CD4-positive, alpha-beta T cell treated with Interleukin-12 subunit alpha and Interleukin-12 subunit beta, for 1 hour (primary cell): ENCODE data around the gene VWA3B.
"Not testable (repeated sequence)": the region's sequence is repeated elsewhere in the genome, so short reads cannot be mapped to it uniquely, and the experiment has no call there.

Experiments
- DNase-seq: peaks from one replicate; pipeline ENCODE4 v3.0.0-alpha.2; 2020

The VWA3B gene

DNA sequence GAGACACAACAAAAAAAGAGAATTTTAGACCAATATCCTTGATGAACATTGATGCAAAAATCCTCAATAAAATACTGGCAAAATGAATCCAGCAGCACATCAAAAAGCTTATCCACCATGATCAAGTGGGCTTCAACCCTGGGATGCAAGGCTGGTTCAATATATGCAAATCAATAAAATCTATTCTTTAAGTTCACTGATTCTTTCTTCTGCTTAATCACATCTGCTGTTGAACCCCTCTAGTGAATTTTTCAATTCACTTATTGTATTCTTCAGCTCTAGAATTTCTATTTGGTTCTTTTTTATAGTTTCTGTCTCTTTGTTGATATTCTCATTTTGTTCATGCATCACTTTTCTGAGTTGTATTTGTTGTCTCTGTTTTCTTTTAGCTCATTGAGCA is 181.3 kb downstream of the VWA3B start:
- not testable (repeated sequence) for DNase-seq

DNA sequence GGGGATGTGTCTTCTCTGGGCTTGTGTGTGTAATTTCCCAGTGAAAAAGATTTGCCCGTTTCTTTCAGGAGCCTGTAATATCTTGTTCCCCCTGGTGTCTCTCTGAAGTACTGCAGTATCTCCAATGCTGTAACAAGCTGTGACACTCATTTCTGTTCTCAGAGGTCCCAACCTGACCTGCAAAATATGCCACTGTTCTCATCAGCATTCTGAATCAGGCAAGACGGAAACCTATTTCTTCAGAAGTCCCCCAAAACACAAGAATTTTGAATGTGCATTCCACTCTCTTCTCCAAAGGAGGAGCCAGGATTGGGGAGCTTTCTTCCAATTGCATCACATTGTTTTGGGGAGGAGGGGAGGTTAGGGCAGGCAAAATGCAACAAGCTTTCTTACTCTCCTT is 182.3 kb downstream of the VWA3B start:
- peak; percentile 26 for DNase-seq

DNA sequence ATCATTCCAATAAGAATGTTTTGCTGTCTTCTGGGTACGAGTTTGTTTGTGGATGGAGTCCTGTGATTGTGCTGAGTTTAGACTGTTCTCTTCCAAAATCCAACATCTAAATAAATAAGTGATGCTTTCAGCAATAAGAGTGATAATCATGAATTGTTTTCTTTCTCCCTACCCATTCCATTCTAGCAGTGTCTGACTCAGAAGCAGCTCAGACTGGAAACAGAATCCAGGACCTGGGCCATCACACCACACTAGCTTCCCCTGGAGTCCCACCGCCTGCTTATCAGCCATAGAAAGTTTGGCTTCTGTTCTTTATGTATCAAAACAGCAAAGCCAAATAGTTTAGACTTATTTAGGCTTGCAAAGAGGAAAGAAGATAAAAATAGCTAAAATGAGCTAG is 182.9 kb downstream of the VWA3B start:
- DNase-seq, result no peak

DNA sequence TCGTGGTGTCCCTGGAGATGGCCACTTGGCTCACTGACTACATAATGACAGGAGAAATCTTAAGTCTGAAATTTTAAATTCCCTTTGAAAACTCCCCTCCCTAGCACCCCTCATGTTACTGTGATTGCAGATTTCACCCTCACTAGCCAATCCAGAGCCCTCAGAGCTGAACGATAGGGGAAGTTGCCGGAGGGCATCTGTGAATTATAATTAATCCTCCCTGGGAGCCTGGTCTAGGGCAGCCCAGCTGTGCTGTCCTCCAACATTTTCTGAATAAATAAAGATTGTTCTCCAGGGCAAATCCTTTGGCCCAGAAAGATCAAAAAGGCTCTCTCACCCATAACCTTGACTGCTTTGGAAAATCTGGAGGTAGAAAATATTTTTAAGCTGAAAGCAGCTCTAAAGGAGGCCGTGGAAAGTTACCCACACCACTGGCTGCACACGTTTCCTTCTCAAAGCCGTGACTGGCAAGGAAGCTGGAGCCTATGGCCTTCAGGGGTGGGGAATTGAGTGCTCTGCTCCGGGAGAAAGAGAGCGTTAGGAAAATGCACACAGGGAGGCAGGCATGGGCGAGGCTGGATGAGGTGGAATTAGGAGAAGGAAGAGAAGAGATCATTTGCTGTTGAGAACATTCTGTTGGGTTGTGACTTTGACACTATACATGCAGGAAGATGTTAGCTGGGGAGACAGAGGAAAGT is 190.3 kb downstream of the VWA3B start:
- no peak for DNase-seq

DNA sequence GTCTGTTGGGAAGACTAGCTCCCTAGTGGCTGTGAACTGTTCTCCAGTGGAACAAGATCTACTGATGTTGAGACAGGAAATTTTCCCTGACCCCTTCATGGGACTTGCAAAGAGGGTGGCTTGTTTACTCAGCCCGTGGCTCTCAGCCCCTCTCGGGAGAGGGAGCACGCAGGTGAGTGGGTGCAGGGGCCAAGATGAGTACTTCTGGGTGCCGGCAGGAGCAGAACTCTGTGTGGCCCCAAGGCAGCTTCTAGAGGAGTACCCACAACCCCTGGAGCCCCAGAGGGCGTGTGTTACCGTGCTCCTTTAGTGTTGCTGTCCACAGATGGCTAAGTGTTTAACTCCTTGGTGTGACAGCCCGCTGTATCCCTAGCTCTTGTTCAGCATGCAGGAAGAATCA is 191.1 kb downstream of the VWA3B start:
- no peak for DNase-seq

DNA sequence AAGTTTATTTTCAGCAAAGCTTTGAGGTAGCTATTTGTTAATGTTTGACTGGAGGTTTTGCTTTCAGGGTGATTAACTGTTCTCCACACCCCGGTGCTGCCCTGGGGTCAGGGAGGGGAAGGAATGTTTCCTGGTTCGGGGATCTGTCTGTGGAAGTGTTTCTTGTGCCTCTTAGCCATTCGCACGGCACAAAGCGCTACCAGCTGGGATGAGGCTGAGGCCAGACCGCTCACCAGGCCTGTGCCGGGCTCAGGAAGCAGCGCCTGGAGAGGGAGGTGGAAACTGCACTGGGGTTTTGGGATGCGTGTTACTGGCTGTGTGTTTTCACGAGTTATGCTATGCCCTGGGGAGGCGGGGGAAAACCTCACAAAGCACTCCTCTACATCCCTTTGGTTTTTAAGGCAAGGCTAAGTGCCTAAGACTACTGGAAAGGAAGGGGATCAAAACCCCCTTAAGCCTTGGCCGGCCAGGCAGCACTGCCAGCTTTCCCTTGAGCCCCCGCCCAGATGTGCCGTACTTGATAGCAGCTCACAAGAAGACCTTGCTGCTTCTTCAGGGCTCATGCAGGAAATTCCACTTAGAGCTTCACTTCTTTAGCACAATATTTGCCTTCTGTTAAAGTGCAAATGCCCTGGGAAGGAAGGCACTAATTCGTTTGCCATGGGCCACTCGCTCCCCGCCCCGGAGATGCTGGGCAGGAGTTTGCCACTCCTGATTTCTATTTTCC is 193.6 kb downstream of the VWA3B start:
- DNase-seq, result no peak

DNA sequence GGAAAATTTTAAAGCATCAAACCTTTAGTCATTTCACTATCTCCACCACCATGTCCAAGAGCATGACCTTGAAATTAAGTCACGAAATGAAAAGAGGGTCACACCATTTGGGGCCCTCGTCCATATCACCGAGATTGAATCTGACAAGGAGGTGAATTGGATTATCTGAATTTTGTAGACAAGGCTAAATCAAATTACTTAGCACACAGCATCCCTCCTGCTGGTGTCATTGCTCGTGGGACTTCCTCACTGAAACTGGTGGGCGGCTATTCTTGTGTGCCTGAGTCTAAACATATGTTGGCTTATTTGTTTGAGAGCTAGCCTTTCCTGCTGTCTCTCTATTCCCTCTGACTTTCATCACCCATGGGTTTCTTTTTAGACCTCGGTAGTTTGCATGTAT is 194.6 kb downstream of the VWA3B start:
- no peak for DNase-seq

DNA sequence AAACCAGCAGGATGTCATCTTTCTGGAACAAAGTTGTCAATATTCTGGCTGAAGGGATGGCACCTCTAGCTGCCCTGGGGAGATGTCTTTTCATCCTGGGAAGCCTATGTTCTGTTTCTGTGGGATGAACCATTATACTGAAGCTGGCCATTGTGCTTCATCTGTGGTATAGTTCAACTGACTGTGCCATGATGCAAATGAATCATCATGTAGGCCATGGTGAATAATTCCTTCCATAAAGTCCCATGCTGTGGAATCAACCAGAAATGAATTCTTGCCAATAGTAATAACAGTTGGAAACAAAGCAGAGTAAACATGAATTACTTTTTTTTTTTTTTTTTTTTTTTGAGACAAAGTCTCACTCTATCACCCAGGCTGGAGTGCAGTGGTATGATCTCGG is 195.1 kb downstream of the VWA3B start:
- DNase-seq, result no peak

DNA sequence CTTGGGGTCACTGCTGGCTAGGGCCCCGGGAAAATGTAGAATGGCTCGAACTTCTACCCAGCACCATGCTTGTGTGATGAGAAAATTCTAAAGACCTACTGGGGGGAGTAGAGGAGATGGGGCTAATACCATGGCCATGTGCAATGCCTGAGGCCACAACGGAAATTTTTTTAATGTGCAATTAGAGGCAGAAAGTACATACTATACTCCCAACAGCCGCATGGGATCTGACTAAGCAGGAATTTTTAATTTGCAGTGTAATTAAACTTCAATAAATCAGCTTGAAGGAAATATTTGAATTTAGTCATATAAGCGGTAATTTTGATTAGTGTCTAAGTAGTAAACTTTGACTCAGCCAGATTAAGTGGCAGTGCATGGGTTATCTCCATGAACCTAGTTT is 206.1 kb downstream of the VWA3B start:
- DNase-seq, result no peak

DNA sequence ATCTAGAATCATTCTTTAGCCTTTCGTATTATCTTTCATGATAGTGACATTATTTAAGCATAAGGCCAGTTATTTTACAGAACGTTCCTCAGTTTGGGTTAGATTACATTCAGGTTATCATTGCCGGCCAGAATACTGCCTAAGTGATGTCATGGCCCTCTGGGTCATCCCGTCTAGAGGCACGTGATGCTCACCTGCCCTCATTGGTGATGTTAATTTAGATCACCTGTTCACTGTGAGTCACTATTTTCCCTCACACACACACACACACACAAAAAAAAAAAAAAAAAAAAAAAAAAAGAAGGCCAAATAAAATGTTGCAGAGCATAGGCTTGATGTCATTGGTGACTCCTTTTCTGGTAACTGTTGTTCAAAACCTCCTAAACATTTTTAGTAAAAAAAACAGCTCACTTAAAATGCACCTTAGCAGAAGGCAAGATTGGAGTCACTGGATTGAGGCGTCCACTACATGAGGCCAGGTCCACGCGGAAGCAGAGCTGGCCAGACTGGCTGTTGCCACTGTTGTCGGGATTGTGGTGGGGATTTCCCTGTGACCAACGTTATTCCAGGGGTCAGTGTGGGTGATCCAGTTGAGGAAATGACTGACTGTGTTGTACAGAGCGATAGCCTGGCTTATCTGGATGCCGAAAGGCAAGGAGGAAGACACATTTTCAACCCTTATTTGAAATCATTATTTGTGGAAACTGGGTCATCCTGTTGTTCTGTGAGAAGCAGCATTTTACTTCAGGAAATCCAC is 207.1 kb downstream of the VWA3B start:
- no peak for DNase-seq

DNA sequence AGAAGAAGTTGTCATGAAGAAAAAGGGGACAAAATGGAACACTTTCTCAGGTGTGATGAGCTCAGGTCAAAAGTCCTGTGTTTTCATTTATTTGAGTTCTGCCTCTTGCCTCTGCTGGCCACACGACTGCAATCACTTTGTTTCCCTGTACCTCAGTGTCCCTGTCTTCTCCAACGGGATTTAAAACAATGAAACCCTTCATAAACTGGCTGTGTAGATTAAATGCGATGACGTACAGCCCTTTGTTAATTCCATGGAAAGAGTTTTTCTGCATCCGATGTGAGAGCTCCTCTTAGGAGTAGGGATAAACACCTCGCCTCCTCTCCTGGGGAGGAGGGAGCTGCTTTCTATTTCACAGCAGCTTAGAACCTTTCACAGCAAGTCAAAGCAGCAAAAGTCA is 207.7 kb downstream of the VWA3B start:
- DNase-seq, result no peak

DNA sequence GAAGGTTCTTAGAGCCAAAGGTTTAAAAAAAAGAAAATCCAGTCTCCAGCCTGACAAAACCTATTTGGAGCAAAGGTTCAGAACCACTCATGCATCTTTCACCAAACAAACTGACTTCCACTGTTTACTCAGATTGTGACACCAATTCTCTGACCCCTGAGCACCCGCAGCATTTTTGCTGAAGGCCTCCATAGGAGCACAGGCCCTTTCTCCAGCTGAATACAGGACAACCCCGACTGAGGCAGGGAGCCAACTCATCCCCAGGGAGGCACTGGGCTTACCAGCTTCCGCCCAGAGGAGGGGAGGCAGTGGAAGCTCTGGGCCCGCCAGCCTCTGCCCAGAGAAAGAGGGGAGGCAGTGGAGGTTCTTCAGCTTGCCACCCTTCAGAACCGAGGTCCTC is 208.3 kb downstream of the VWA3B start:
- DNase-seq, result no peak

DNA sequence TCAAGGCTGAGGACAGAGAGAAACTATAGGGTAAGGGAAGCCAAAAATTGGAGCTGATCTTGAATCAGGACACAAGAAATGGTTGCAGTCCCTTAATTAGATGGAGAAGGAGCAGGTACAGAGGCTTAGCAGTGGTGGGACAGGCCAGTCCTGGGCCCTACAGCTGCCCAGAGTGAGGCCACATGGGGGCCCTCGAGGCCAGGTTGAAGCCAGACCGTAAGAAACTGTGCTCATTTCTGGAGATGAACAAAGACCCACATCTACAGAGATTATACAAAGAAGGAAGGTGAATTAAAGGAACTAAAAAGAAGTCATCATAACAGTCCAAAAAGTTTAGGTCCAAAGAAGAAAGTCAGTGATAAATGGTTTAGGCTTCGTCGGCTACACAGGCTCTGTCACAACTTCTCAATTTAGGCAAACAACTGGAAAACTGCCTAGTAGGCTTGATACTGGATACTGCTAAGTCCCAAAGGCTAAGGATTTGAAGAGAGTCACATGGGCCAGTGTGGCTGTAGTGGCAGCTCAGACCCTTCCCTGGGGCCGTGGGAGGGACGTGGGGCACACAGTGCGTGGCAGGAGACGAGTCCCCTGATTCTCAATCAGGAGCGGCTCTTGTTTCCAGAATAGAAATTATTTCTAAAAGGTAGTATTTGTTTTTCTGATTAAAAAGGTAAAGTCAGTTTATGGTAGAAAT is 208.9 kb downstream of the VWA3B start:
- DNase-seq, result no peak

DNA sequence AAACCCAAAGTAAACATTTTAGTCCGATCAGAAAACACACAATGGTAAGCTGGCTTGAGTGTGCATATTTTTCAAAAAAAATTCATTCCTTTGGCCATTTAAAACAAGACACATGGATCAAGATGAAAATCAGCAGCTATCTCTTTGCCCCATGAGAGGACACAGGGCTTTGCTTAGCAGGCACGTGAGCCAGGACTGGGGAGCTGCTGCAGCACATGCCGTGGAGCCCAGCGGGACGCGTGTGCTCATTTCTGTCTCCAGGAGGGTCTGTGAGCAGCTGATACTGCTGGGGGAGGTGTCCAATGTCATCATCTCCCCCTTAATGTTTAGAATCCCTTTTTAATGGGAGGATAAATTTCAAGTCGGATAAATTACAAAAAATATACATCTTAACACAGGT is 209.5 kb downstream of the VWA3B start:
- DNase-seq, result no peak

DNA sequence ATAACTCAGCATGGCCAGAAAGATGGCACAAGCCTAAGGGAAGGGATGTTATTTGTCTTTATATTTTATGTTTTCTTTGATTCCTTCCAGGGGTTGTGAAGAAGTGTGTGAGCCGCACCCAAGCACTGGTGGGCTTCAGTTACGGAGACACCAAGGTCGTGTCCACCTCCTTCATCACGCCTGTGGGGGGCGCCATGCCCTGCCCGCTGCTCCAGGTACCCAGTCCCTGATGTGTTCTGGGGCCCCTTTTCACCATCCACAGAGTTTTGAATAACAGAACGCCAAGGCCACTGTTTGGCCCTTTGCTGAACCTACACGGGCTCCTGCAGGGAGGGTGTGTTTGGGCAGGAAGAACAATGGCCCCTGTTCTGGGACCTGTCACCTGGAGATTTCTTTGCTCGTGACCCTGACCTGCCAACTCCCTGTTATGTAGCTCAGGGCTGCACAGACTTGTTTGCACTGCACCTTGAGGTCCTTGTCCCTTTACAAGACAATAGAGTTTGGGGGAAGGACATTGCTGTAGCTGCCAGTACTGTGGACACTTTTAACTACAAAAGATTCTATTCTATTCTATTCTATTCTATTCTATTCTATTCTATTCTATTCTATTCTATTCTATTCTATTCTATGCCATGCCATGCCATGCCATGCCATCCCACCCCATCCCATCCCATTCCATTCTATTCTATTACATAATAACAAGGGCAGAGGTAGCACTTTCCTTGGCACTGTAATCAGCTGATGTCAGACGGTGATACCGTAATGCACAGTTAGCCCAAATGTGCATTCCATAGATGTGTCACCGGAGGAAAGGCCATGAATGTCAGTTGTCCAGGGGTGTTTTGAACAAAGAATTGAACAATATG is 211.1 kb downstream of the VWA3B start:
- DNase-seq, result no peak

DNA sequence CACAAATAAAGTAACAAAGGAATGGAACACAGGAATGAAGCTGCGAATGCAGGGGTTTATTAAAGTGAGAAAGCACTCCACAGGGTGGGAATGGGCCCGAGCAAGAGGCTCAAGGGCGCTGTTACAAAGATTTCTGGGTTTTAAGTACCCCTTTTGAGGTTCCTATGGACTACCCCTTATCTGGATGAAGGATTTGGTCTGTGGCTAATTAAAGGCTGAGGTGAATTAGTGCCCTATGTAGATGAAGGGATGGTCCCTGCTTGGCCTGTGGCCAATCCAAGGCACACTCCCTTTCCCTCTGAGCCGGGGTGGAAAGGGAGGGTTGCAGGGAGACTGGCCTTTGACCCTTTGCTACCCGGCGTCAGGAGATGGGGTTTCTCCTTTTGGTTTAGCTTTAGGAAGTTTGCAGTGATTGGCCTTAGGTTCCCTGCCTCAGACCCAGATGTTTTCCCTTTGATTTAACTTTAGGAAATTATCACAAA is 211.8 kb downstream of the VWA3B start:
- DNase-seq, result no peak

DNA sequence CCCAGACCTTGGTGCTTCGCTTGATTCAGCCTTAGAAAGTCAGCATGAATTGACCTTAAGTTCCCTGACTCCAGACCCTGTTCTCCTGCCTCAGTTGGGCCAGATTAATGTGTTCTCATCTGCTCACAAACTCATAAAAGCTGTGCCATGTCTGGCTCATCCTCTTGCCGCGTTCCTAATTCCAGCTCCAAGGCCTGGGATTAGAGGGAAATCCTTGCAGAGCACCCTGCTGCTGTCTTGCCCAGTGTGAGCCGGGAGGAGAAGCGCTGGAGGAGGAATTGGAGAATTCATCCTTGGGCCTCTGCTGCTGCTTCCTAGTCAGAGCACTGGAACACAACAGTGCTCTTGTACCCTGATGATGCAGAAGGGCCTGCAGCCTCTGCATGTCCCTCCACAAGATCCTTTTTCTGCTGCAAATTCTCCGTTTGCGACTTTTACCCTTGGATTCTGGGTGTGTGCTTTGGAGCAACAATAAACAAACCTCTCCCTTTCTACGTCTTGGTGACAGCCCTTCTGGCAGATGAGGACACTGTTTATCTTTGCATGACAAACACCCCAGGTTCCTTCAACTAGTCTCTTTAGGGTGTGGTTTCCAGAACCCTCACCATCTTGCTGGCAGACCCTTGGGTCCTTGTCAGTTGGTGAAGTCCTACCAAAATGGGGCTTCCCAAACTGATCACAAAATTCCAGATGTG is 212.4 kb downstream of the VWA3B start:
- no peak for DNase-seq

DNA sequence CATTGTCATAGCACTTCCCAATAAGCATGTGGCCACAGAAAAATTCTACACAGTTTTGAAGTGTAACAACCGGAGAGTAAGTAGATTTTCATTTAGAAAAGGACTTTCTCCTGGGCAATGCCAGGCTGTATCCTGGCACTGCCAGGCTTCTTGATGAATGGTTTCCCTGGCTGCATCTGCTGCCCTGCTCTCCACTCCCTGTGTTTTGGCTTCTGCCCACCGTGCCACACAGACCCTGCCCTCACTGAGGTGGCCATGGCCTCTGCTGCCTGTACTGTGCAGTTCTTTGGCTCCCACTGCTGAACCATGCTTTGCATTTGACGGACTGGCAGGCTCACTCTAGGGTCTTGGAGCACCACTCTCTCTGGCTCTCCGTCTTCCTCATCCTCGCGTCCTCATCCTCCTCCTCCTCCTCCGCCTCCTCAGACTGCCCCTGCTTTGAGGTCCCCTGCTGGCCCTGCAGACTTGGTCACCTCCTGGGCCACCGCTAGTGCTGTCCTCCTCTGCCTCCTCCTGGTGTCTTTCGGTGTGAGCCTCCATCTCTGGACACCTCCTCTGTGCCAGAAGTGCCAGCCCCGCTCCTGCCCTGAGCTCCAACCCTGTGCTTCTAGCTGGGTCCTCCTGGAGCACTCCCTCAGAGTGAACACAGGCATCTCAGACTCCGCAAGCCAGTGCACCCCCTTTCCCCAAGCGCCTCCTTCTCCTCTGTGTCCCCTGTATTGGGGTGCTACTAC is 213.3 kb downstream of the VWA3B start:
- DNase-seq, result no peak

DNA sequence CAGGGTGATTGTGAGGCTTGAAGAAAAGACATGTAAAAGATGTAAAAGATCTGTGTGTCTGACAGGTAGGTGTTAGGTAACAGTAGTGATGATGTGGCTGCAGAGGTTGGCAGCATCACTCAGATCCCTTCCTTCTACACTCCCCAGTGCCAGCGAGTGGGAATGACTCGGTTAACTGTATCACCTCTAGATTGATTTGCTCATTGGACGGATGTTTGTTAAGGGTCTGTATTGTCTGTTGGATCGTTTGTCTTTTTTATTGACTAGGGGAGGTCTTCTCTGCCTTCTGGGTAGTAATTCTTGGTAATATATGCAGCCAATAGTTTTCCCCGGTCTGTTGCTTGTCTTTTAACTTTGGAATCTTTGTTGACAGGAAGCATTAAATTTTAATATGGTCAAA is 214.5 kb downstream of the VWA3B start:
- DNase-seq, result no peak

DNA sequence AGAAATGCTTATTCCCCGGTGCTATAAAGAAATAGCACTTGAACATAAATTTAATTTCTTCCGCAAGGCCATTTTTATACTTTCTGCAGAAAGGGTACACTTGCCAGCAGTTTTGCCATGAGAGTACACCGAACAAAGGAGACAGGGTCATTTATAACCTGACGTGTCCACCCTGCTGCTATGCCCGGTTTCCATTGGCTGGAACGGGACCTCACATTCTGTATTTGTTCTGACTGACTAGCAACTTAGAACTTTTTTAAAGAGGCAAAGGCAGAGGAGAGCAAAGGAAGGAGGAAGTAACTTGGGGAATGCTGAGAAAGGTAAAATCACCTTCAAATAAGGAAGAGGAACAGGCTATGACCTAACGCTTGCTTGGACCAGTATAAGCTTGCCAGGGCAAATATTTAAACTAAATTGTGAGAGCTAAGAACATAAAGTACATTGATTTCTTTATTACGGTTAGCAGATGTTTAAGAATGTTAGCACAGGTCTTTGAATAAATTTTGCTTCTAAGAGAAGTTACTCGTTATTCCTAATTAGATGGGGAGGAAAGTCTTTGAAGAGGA is 220.2 kb downstream of the VWA3B start:
- not testable (repeated sequence) for DNase-seq

DNA sequence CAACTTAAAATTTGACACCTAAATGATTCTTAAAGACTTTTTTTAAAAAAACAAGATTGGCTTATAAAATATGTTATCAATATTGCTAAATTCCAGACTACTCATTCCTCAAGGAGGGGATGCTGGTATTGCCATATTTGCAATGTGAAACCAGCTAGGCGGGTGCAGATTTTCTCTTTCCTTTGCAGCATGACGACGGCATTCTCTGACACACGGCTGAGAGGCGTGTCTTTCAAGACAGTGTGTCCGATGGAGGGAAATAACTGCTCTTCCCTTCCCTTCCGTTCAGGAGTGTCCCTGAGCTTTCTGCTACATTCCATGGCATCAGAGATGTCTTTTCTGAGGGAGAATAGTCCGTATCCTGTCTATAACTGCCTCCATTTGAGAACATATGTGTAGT is 221.1 kb downstream of the VWA3B start:
- no peak for DNase-seq
